Fibroblast of pulmonary artery (primary cell): Measurements from ENCODE around the gene NBAS.
A peak's percentile ranks its signal among the peaks of the same experiment; 100 is the strongest.

Source experiments
- DNase-seq: peaks from one replicate; pipeline ENCODE4 v3.0.0-alpha.2; 2010; ENCODE audit warnings: low read depth
- H3K4me3 ChIP-seq: replicated peaks from 2 replicates; pipeline ENCODE4 v1.5.1; 2011; ENCODE audit warnings: low read depth, mild to moderate bottlenecking, control low read depth, low read length, moderate library complexity
- TF ChIP-seq, protein P1 (sequence below): IDR thresholded peaks from 2 replicates; pipeline ENCODE4 v1.5.1; 2011; ENCODE audit warnings: mild to moderate bottlenecking, control low read depth, low read length, inconsistent platforms; ENCODE audit errors: missing control alignments

The NBAS gene

DNA sequence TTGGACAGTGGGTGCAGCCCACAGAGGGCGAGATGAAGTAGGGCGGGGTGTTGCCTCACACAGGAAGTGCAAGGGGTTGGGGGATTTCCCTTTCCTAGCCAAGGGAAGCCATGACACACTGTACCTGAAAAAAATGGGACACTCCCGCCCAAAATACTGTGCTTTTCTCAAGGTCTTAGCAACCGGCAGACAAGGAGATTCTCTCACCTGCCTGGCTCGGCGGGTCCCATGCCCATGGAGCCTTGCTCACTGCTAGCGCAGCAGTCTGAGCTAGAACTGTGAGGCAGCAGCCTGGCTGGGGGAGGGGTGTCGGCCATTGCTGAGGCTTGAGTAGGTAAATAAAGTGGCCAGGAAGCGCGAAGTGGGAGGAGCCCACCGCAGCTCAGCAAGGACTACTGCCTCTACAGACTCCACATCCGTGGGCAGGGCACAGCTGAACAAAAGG lies 244.7 kb downstream of the NBAS start:
- no peak for DNase-seq
- H3K4me3 ChIP-seq, result no peak overlapping the region
- TF ChIP-seq, protein P1, sequence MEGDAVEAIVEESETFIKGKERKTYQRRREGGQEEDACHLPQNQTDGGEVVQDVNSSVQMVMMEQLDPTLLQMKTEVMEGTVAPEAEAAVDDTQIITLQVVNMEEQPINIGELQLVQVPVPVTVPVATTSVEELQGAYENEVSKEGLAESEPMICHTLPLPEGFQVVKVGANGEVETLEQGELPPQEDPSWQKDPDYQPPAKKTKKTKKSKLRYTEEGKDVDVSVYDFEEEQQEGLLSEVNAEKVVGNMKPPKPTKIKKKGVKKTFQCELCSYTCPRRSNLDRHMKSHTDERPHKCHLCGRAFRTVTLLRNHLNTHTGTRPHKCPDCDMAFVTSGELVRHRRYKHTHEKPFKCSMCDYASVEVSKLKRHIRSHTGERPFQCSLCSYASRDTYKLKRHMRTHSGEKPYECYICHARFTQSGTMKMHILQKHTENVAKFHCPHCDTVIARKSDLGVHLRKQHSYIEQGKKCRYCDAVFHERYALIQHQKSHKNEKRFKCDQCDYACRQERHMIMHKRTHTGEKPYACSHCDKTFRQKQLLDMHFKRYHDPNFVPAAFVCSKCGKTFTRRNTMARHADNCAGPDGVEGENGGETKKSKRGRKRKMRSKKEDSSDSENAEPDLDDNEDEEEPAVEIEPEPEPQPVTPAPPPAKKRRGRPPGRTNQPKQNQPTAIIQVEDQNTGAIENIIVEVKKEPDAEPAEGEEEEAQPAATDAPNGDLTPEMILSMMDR, result no peak

DNA sequence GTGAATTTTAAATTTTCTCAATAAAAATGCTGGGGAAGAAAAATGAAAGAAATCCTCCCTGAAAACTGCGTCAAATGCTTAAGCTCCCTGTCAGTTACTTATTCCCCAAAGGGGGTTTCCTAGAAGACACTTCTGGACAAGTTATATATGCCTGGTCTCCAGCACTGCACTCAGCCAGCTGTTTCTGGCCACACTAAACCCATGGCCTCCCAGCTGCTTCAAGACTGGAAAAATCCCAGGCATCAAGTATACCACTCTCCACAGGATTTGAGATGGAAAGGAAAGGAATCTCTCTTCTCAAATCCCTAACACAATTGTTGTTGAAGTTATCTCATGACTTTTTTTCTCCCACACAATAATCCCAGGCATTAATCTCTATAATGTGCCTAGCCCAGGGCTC lies 245.7 kb downstream of the NBAS start:
- H3K4me3 ChIP-seq, result no peak overlapping the region
- TF ChIP-seq, protein P1, result no peak
- DNase-seq, result no peak

DNA sequence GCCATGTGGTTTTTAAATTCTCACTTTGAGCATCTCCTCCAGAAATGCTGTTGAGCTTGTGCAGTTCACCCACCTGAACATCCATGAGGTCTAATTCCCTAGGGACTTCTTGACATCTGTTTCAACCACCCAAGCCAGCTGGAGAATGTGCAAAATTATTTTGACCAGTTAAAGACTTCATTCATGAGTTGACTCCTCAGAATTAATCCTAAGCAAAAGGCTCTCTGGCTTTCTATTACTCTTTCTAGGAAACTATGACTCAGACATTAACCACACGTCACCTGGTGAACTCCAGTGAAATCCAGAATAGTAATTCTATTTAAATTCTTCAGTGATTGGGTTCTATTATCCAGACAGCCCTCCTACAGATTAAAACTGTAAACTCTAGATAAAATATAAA lies 247.5 kb downstream of the NBAS start:
- no peak overlapping the region for H3K4me3 ChIP-seq
- DNase-seq, result peak; percentile 40
- TF ChIP-seq, protein P1, result no peak

DNA sequence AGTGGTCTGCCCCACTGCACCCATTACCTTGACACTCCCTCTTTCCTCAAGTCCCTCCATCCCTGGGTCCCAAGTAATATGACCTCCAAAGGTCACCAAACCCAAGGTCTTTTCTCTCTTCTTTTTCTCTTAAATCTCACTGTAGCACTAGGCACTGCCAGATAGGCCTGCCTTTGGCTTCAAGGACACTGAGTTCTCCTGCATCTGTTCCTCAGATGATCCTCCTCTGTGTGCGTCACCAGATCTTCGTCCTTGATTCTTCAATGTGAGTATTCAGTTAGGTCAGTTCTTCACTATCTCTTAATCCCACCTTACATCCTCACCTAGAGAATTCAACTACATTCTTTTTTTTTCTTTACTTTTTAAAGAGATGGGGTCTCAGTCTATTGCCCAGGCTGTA lies 249.2 kb downstream of the NBAS start:
- TF ChIP-seq, protein P1, result no peak
- no peak overlapping the region for H3K4me3 ChIP-seq

DNA sequence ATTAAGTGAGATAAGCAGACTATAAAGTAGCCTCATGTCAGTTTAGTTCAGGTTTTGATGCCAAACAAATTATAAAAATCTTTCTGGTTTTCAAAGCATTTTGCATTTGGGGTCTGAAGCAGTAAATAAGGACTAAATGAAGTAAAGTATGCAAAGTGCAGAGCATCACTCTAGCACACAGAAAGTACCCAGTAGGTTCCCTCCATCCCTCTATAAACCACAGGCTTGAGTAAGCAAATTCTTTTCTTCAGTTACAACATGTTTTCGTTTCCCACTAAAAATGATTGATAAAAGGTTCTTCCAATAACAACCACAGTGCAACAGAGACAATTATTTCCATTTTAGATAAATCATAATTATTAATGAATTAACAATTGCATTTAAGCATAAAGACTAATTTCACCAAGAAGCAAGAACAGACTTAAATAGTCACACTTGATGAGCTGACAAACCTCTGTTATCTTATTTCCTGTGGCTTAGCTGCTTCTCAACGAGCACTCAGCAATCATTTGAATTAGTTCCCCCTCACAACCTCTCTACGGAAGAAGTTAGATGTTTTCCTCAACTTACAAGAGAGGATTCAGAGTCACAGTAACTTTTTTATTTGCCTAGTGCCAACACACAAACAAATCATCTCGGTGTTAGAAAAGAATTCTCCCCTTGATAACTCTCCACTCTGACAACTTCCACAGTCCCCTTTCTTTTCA lies 249.8 kb downstream of the NBAS start:
- peak; percentile 16 for DNase-seq

More for the DNA sequence above, 249.2 kb downstream of the NBAS start:
- DNase-seq, result no peak

DNA sequence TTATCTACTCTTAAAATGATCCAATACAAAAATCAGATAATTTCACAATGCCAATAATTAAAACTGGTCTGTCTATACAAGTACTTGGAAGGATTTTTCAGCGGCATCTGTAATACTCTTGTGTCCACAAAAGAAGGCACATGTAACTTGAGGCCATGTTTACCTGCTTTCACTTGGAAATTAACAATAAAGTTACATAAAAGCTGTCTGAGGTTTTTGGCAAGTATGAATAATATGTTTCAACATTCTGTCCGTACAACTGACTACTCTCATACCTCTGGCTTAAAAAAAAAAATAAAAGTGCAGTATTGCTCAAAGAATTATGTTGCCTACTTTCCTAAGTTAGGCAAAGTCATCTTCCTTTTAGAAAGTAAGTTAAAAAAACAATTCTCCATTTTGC lies 253.6 kb downstream of the NBAS start:
- TF ChIP-seq, protein P1, result no peak
- H3K4me3 ChIP-seq, result no peak overlapping the region
- DNase-seq, result peak; percentile 1

More for the DNA sequence above, 249.8 kb downstream of the NBAS start:
- TF ChIP-seq, protein P1, result no peak
- H3K4me3 ChIP-seq, result no peak overlapping the region

DNA sequence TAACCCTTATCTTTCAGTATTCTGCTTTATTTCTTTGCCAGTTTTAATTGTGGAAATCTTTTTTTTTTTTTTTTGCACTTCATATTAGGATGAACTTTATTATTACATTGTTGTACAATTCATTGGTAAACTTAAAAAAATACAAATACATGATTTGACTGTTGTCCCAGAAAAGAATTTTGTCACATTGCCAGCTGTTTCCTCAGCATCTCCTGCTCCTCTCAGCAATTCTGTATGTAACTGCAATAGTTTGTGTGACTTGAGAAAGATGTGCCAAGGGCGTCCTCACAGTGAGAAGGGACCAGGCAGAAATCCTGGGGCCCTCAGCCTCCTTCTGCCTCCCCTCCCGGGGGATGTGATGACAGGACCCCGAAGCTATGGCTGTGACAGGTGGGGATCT lies 254.4 kb downstream of the NBAS start:
- TF ChIP-seq, protein P1, result no peak
- DNase-seq, result peak; percentile 35
- no peak overlapping the region for H3K4me3 ChIP-seq
